CD14-positive monocyte (primary cell): ENCODE data around the gene UGT8. TPM values are rescaled to one million over a fixed set of nuclear protein-coding genes. Genes with fewer than 3 reads are reported as not detected.

Experiments used
- DNase-seq, 3 donors: peaks; one replicate each; pipeline ENCODE4 v3.0.0-alpha.2; 2011 to 2022
- H2AFZ ChIP-seq: 2 replicates; pipeline ENCODE4 v1.6.0; 2012; ENCODE audit warnings: mild to moderate bottlenecking, low read depth, low read length, inconsistent platforms; ENCODE audit not compliant: insufficient read depth, poor library complexity, severe bottlenecking
- H3K27ac ChIP-seq, 2 donors: 1 replicate in 1 of 2; 2 replicates in 1 of 2; pipeline ENCODE4 v1.5.1; 2012 to 2013; ENCODE audit warnings: low read length in 2 of 2, control low read depth in 1 of 2, inconsistent platforms in 1 of 2, low read depth in 1 of 2, mild to moderate bottlenecking in 1 of 2
- H3K27me3 ChIP-seq, 2 donors: one replicate each; pipeline versions ENCODE4 v1.6.0 to v1.6.1; 2011 to 2013; ENCODE audit warnings: low read length in 2 of 2; ENCODE audit not compliant: control insufficient read depth in 2 of 2, insufficient read depth in 2 of 2
- H3K36me3 ChIP-seq, 2 donors: replicated peaks in 1 of 2; 1 replicate in 1 of 2; 2 replicates in 1 of 2; pipeline versions ENCODE4 v1.5.1 to v1.6.1; 2012 to 2013; ENCODE audit warnings: low read length in 2 of 2, control low read depth in 1 of 2, inconsistent platforms in 1 of 2, mild to moderate bottlenecking in 1 of 2; ENCODE audit not compliant: insufficient read depth in 2 of 2, control insufficient read depth in 1 of 2
- H3K4me1 ChIP-seq, 2 donors: 1 replicate in 1 of 2; 2 replicates in 1 of 2; pipeline versions ENCODE4 v1.5.1 to v1.6.1; 2012 to 2013; ENCODE audit warnings: low read length in 2 of 2, control low read depth in 1 of 2, inconsistent platforms in 1 of 2, mild to moderate bottlenecking in 1 of 2, moderate library complexity in 1 of 2; ENCODE audit not compliant: insufficient read depth in 2 of 2, control insufficient read depth in 1 of 2
- H3K4me2 ChIP-seq: replicated peaks from 2 replicates; pipeline ENCODE3; 2012; ENCODE audit warnings: low read length, moderate library complexity, mild to moderate bottlenecking; ENCODE audit not compliant: poor library complexity, severe bottlenecking; ENCODE audit errors: extremely low read depth
- H3K4me3 ChIP-seq, 3 experiments: fragments of 200-600 bp in 1 of 3; sonication (generic) in 1 of 3; replicated peaks in 1 of 3; 1 replicate in 2 of 3; 2 replicates in 1 of 3; pipeline ENCODE4 v1.5.1; 2011 to 2013; ENCODE audit warnings: low read length in 3 of 3, mild to moderate bottlenecking in 3 of 3, control low read depth in 2 of 3, low read depth in 2 of 3, inconsistent platforms in 1 of 3, moderate library complexity in 1 of 3
- H3K79me2 ChIP-seq: 2 replicates; pipeline ENCODE4 v1.6.0; 2012; ENCODE audit warnings: mild to moderate bottlenecking, control low read depth, inconsistent platforms, low read length, moderate library complexity; ENCODE audit not compliant: insufficient read depth
- H3K9ac ChIP-seq: 2 replicates; pipeline ENCODE4 v1.6.0; 2017; ENCODE audit warnings: low read length, mild to moderate bottlenecking; ENCODE audit not compliant: insufficient read depth, poor library complexity, severe bottlenecking
- H3K9me3 ChIP-seq, 2 donors: replicated peaks in 1 of 2; 1 replicate in 1 of 2; 2 replicates in 1 of 2; pipeline versions ENCODE4 v1.5.1 to v1.6.1; 2012 to 2013; ENCODE audit warnings: low read length in 2 of 2, control low read depth in 1 of 2; ENCODE audit not compliant: control insufficient read depth in 1 of 2, insufficient read depth in 1 of 2
- H4K20me1 ChIP-seq: 2 replicates; pipeline ENCODE4 v1.6.0; 2012; ENCODE audit warnings: mild to moderate bottlenecking, low read length, control low read depth, moderate library complexity; ENCODE audit not compliant: insufficient read depth
- H3K27ac Mint-ChIP-seq, 7 donors: one replicate each; pipeline ENCODE4 v1.8.0; 2020; ENCODE audit warnings: mild to moderate bottlenecking in 7 of 7, mixed read lengths in 7 of 7, moderate library complexity in 6 of 7, inconsistent platforms in 2 of 7
- H3K27me3 Mint-ChIP-seq, 3 donors: one replicate each; pipeline ENCODE4 v1.8.0; 2021 to 2022; ENCODE audit warnings: low read depth in 3 of 3, mild to moderate bottlenecking in 3 of 3, mixed read lengths in 3 of 3, moderate library complexity in 3 of 3, inconsistent platforms in 1 of 3
- H3K36me3 Mint-ChIP-seq, 2 donors: one replicate each; pipeline ENCODE4 v1.8.0; 2020; ENCODE audit warnings: mixed read lengths in 2 of 2, inconsistent platforms in 1 of 2, mild to moderate bottlenecking in 1 of 2
- H3K4me1 Mint-ChIP-seq: one replicate; pipeline ENCODE4 v1.8.0; 2020; ENCODE audit warnings: mild to moderate bottlenecking, mixed read lengths
- H3K4me3 Mint-ChIP-seq, 2 donors: one replicate each; pipeline ENCODE4 v1.8.0; 2020; ENCODE audit warnings: mild to moderate bottlenecking in 2 of 2, mixed read lengths in 2 of 2, moderate library complexity in 1 of 2
- H3K9me3 Mint-ChIP-seq, 7 donors: one replicate each; pipeline ENCODE4 v1.8.0; 2020 to 2022; ENCODE audit warnings: mixed read lengths in 7 of 7, mild to moderate bottlenecking in 6 of 7, moderate library complexity in 6 of 7, inconsistent platforms in 2 of 7
- CTCF ChIP-seq: fragments of 200-600 bp; IDR thresholded peaks from one replicate; pipeline ENCODE4 v1.8.0; 2022; ENCODE audit warnings: antibody characterized with exemption, mild to moderate bottlenecking
- WGBS: methylation state at CpG from one replicate; pipeline ENCODE4 v1.1.5; 2013; ENCODE audit warnings: missing lambda C conversion rate; ENCODE audit not compliant: insufficient coverage; 5-methylcytosine and 5-hydroxymethylcytosine counted together
- intact Hi-C, 2 donors: fragments of 100-400 bp; cut with micrococcal nuclease; formaldehyde crosslinking; loops; one replicate each; pipeline versions ENCODE4 v1.15.0 to v1.15.1; 2023
- polyA plus RNA-seq, 3 donors: library from polyadenylated mRNA; depleted of rRNA in 1 of 3; unstranded in 2 of 3; stranded (reverse) in 1 of 3; fragments of 300-500 nt in 2 of 3; fragments of >200 nt in 1 of 3; fragmentation: Illumina TruSeq in 2 of 3; gene quantifications; 1 replicate in 2 of 3; 2 replicates in 1 of 3; pipeline ENCODE4 v1.2.3, GENCODE V29; 2012 to 2021
- small RNA-seq: library from RNA; depleted of rRNA; stranded (forward); fragments of <200 nt; gene quantifications from one replicate; pipeline ENCODE3, GENCODE V24; 2012; ENCODE audit warnings: low read depth; ENCODE audit not compliant: insufficient read length

UGT8 gene
- polyA plus RNA-seq, 3 donors, result not detected

- no peak overlapping the region for H3K27ac ChIP-seq
- no peaks in the 10 kb centered on the region for H3K4me1 Mint-ChIP-seq
- no peaks in the 10 kb centered on the region for H3K4me1 ChIP-seq
- no peaks in the 10 kb centered on the region for H4K20me1 ChIP-seq
- H3K27me3 ChIP-seq, result no peaks in the 10 kb centered on the region
- H3K36me3 ChIP-seq, result no peaks in the 10 kb centered on the region
- TF ChIP-seq CTCF, result no peak
- H3K9me3 Mint-ChIP-seq, result peaks cover 0 to 3% (median 0%) of the 10 kb centered on the region in 7 donors
- peaks cover 0 to 7% of the 10 kb centered on the region in 2 donors for H3K9me3 ChIP-seq
- intact Hi-C loops, result no loop called here
- no peak overlapping the region for H3K4me3 ChIP-seq
- H2AFZ ChIP-seq, result no peak overlapping the region
- H3K79me2 ChIP-seq, result no peaks in the 10 kb centered on the region
- H3K27ac Mint-ChIP-seq, result peak overlapping the region in 1 of 7 donors; percentile 60
- H3K4me2 ChIP-seq, result no peak overlapping the region
- H3K4me3 Mint-ChIP-seq, result no peak overlapping the region
- peaks cover 0 to 3% (median 0%) of the 10 kb centered on the region in 3 donors for H3K27me3 Mint-ChIP-seq
- DNase-seq, result no peak
- WGBS, result 61% methylated on average over 6 of the region's 6 CpGs
- no peaks in the 10 kb centered on the region for H3K36me3 Mint-ChIP-seq
- H3K9ac ChIP-seq, result no peak overlapping the region
Observed at GRCh38 chr4:114725066-114725465, 126.5 kb downstream of the UGT8 start.

- intact Hi-C loops, result no loop called here
- Mint-ChIP-seq H3K27ac (no peak overlapping the region), H3K9me3 (peaks cover 0 to 3% (median 0%) of the 10 kb centered on the region in 7 donors), H3K4me1 (no peaks in the 10 kb centered on the region), H3K36me3 (no peaks in the 10 kb centered on the region), H3K27me3 (peaks cover 0 to 3% (median 0%) of the 10 kb centered on the region in 3 donors), H3K4me3 (no peak overlapping the region)
- no peak for TF ChIP-seq CTCF
- Histone ChIP-seq H3K4me3 (no peak overlapping the region), H3K36me3 (no peaks in the 10 kb centered on the region), H3K9ac (no peak overlapping the region), H4K20me1 (no peaks in the 10 kb centered on the region), H3K9me3 (peaks cover 0 to 7% of the 10 kb centered on the region in 2 donors), H3K27ac (no peak overlapping the region), H3K27me3 (no peaks in the 10 kb centered on the region), H3K79me2 (no peaks in the 10 kb centered on the region), H2AFZ (no peak overlapping the region), H3K4me2 (no peak overlapping the region), H3K4me1 (no peaks in the 10 kb centered on the region)
- no peak for DNase-seq
- no CpG with 5 or more reads among the region's 1 CpG for WGBS
Observed at GRCh38 chr4:114727461-114727860, 128.9 kb downstream of the UGT8 start.

Small RNAs within 50 kb of the gene (small RNA-seq; reads per million reads assigned to genes)
- gene MIR577, result not detected
